ENCODE measurements around the gene TNFAIP8L1.

DNA sequence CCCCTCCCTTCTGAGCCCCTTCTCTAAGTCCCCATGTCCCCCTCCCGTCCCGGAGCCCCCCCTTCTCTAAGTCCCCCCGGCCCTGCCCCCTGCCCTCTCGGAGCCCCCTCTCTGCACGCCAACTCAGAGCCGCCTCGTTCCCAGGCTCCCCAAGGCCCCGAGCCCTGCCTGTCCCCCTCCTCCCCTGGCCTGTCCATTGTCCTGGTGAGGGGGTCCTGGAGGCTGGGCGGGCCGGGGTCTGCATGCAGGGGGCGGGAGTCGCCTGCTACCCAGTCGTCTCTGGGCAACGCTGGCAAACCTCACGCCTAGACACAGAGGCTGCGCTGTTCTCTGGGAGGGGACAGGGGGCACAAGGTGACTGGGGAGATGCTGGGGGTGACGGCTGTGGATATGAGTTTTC, 40.6 kb upstream of the TNFAIP8L1 start:
- TF ChIP-seq, protein P1, sequence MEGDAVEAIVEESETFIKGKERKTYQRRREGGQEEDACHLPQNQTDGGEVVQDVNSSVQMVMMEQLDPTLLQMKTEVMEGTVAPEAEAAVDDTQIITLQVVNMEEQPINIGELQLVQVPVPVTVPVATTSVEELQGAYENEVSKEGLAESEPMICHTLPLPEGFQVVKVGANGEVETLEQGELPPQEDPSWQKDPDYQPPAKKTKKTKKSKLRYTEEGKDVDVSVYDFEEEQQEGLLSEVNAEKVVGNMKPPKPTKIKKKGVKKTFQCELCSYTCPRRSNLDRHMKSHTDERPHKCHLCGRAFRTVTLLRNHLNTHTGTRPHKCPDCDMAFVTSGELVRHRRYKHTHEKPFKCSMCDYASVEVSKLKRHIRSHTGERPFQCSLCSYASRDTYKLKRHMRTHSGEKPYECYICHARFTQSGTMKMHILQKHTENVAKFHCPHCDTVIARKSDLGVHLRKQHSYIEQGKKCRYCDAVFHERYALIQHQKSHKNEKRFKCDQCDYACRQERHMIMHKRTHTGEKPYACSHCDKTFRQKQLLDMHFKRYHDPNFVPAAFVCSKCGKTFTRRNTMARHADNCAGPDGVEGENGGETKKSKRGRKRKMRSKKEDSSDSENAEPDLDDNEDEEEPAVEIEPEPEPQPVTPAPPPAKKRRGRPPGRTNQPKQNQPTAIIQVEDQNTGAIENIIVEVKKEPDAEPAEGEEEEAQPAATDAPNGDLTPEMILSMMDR (IDR thresholded peaks at IDR 0.05; ENCODE audit: poor library complexity) = no peak
- TF ChIP-seq EZH2 (IDR thresholded peaks at IDR 0.05; ENCODE audit: borderline replicate concordance) (no peak), EZH2phosphoT487 (IDR thresholded peaks at IDR 0.05; ENCODE audit: low read depth, severe bottlenecking, unreplicated experiment) (no peak)

Data from hepatocyte (in vitro differentiated cells).